Measurements from ENCODE around the gene ATP6V1B1.
"Not testable (repeated sequence)": the region's sequence is repeated elsewhere in the genome, so short reads cannot be mapped to it uniquely, and the experiment has no call there.

The ATP6V1B1 gene

DNA sequence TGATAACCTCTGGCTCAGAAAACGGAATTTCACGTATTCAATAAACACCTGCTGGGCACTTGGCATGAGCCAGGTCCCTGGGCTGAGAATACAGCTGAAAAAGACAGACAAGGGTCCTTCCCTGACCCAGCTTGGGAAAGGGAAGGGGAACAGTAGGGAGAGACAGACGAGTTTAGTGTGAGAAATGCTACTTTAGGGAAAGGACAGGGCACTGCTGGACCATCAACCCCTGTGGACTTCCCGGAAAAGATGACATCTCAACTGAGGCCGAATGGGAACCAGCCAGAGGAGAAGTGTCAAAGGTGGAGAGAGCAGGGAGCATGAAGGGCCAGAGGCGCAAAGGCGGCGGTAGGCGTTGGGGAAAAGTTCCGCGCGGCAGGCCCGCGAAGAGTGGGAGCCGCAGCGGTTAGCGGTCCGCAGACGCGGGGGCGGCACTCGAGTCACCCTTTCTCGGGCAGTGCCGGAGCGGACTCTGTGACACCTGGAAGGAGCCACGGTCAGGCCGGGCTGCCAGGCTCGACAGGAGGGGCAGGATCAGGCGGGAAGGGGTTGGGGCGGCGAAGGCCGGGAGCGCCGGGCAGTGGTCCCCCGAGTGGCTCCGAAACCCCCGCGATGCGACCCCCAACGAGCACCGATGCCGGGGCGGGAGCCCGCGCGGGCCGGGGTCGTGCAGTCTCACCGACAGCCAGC, 58.5 kb downstream of the ATP6V1B1 start:
- peak in 1 of 2 experiments; percentile 35 for DNase-seq

DNA sequence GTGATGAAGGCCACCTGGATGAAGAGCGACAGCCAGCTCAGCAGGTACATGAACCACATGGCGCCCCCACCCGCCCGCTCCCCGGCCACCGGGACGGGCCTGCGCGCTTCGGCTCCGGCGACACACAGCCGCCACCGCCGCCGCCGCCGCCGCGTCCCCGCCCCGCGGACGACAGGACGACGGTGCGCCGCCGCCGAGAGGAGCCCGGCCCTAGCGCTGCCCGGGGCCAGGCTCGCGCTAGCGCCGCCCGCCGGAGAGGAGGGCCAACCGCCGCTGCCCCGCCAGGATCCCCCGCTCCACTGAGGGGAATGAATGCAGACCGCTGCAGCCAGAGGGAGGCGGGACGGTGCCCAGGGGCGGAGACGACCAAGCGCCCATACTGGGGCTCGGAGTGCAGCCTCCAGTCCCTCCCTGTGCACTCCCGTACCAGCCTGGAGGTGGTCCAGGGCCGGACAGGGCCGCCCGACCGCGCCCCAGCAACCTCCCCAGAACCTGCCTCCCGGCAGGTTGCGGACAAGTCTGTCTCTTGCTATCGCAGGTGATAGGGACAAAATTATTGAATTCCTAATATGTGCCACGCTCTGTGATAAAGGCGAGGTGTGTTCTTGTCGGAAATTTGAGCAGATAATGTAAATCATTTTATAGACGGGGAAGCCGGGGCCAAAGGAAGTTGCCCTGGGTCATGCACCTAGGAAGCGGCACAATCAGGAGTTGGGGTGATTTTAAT, 59.2 kb downstream of the ATP6V1B1 start, which contains the start of gene TEX261:
Gene TEX261 (minus strand): TSS at position 175 of the 727 bp plus-strand sequence. CDS start 116 bp downstream, at position 59.
- DNase-seq, result peak; percentile 83 to 86

DNA sequence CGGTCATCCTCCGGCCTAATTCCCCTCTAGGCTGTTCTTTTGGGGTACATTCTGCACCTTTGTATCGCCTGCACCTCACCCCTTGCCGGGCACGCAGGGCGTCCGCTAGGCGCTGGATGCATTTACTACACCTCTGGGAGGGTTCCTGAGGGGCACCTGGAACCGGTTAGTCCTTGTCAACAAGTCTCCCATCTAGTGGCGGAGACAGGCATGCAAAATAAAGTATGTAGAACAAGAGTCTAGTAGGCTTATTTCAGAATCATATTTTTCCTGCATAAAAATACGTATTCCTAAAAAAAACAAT, 59.7 kb downstream of the ATP6V1B1 start:
- peak; percentile 44 to 48 for DNase-seq

DNA sequence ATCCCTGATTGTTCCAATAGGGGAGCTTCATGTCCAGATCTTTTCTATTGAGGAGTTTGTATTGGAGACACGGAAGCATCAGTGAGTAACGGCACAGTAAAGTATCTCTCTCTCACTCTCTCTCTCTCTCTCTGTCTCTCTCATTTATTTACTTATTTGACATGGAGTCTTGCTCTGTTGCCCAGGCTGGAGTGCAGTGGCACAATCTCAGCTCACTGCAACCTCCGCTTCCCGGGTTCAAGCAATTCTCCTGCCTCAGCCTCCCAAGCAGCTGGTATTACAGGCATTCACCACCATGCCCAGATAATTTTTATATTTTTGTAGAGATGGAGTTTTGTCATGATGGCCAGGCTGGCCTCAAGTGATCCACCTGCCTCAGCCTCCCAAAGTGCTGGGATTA, 63.2 kb downstream of the ATP6V1B1 start:
- DNase-seq, result not testable (repeated sequence)

DNA sequence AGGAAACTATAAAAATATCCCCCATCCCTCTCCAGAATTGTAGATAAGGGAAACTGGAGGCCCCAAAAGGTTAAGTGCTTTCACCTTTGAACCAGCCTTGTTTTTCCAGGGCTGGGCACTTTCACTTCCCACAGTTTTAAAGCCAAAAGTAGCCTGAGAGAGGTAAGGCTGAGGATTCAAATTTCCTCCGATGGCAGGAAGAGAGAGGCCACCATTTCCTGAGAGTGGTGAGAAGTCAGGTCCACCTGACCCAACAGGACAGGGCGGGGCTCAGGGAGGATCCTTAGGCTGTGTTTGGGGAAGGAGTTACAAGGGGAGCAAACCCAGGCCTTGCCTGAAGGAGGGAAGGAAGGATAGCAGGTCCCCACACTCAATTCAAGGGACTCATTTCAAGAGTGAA, 63.7 kb downstream of the ATP6V1B1 start:
- DNase-seq, result no peak

DNA sequence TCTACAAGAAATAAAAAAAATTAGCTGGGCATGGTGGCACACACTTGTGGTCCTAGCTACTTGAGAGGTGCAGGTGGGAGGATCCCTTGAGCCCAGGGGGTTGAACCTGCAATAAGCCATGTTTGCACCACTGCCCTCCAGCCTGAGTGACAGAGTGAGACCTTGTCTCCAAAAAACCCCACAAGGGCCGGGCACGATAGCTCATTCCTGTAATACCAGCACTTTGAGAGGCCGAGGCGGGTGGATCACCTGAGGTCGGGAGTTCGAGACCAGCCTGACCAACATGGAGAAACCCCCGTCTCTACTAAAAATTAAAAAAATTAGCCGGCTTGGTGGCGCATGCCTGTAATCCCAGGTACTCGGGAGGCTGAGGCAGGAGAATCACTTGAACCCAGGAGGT, 64.2 kb downstream of the ATP6V1B1 start:
- DNase-seq, result not testable (repeated sequence)

DNA sequence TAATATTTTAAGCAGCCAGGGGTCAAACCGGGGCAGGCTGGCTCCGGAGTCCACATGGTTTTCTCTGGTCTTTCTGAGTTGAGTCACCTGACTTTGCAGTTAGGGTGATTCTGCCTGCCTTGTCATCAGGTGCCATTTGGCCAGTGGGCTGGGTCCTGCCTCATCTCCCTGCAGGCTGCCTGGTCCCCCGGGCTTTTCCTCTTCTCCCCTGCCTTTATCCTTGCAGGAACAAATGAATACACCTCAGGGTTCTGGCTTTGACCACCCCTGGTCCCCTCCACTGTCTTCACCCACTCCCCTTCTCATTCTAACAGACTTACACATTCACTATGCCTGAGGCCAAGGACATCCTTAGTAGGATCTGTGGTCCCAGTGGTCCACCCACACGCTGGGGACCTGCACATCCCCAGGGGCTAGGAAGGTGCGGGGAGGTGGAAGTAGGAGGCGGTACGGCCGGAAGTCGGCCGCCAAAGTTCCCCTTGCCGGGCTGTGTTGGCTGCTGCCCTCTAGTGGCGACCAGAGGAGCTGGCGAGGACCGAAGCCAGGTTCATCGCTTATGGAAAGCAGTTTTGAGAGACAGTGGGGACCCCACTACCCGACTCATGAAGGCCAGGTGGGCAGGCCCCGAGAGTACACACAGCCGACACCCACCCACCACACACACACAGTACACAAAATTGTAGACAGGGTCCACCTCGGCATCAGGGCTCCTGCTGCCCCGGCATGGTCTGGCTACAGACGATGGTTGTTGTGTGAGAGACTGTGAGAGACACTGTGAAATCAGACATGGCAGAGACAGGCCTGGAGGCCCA, 65.3 kb downstream of the ATP6V1B1 start:
- peak; percentile 72 to 73 for DNase-seq

DNA sequence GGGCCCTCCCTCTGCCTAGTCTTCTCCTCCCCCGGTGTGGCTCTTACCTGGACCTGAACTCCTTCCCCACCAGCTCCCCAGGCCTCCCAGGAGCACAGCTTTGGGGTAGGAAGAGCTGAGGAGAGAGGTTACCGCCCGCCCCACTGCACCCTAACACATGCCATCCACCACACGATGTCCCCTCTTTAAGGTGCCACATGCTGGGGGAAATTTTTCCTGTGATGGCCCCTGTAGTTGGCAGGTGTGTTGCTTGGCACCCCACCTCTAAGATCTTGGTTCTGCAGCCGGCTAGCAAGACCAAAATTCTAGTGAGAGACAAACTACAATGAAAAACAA, 65.9 kb downstream of the ATP6V1B1 start:
- no peak for DNase-seq

DNA sequence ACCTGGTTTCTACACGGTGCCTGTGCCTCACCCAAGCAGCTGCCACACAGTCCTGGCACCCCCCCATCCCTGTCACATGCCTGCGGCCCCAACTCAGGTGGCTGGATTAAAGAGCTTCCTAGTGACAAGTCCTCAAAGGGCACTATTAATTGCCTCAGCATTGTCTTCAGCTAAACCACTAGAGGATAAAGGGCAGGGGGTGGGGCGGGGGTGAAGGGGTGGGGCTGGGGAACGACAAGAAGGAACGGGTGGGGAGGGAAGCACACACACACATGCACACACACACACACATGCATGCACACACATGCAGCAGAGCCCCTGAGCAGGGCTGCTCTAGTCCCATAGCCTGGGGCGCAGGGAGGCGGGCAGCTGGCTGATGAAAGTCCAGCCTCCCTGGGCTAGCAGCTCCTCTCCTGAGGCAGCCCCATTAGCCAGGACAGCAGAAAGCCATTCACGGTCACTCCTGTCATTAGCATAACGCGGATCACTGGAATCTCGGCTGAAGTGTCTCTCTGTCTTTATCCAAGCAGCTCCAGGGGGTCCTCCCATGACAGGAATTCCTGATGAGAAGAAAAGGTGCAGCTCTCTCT, 66.4 kb downstream of the ATP6V1B1 start:
- no peak for DNase-seq

DNA sequence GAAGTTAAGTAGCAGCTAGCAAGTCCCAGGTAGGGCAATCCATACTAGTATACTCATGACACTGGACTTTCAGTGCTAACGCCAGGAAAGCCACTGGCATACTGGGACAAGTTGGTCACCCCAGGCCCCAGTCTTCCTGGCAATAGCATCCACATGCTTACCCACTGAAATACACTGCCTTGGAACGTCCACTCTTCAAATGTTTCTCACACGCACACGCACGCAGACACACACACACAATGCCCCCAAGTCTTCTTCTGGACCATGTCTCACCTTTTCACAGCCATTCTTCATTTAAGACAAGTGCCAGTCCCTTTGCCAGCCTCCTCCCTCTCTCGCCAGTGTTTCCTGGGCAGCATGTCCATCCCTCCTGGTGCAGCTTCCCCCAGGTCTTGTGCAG, 67.7 kb downstream of the ATP6V1B1 start:
- DNase-seq, result no peak

DNA sequence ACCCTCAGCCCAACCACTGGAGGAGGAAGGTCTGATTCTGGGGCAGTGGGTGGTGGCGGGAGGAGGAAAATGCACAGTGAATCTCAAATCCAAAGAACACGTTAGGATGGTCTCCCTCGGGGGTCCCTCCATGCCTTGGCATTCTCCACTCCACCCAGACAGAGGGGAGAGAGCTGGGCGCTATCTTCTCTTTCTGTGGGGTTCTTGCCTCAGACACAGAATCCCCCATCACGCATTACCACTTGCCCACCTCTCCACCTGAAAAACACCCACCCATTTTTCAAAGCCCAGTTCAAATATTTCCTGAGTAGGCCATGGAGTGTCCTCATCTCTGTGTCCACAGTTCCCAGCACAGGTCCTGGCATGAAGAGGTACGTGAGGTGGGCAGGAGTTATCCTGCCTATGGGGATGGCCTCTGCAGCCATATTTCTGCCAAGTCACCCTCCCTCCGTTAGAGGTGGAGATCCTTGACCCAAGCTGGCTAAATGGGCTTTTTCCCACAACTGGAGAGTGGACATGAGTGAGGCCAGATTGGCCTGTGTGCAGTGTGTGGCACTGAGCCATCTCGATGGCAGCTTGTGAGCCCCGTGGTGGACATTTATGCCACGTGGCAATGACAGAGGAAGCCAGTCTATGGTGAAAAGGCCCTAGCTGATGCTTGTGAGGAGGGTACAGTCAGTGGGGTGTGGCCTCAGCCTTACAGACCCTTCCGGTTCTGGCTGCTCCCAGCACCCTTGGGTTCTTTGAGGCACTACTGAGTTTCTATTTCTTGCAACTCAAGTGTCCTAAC, 68.5 kb downstream of the ATP6V1B1 start:
- no peak for DNase-seq

DNA sequence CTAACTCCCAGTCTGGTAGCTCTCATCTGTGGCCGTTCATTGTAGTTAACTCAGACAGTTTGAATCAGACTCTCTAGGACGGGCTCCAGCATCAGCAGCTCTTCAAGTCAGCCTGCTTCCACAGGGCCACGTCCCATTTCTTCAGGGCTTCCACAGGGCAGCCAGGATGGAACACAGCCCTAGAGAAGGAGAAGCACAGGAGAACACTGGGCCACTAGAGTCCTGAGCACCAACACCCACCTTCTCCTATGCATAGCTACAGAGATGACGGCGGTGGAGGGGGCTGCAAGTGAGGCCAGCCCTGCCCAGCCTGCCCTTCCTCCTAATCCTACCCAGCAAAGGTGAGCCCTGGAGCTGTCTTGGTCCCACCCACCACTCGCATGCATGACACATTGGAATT, 69.2 kb downstream of the ATP6V1B1 start:
- DNase-seq, result no peak

DNA sequence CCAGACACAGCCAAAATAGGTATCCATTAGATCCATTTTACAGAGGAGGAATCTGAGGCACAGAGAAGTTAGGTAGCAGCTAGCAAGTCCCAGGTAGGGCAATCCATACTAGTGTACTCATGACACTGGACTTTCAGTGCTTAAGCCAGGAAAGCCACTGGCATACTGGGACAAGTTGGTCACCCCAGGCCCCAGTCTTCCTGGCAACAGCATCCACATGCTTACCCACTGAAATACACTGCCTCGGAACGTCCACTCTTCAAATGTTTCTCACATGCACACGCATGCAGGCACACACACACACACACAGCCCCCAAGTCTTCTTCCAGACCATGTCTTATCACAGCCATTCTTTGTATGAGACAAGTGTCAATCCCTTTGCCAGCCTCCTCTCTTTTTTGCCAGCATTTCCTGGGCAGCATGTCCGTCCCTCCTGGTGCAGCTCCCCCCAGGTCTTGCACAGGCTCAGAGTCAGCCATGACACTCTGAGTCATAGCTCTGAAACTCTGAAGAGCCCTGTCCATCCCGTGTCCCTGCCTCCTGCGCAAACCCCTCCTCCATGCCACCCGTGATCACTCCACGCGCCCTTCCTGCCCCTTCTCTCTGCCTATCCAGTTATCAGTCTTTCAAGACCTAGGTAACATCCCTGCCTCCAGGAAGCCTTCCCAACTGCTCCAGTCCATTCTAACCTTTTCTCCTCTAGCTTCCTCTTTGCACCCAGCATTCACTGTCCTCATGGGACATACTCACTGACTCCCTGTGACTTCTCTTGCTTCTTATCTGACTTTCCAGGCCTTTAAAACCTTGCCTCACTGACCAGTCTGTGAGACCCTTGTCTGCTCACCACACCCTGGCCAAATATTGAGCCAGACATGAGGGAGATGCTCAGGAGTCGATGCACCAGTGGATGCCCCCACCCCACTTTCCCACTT, 69.8 kb downstream of the ATP6V1B1 start:
- no peak for DNase-seq

DNA sequence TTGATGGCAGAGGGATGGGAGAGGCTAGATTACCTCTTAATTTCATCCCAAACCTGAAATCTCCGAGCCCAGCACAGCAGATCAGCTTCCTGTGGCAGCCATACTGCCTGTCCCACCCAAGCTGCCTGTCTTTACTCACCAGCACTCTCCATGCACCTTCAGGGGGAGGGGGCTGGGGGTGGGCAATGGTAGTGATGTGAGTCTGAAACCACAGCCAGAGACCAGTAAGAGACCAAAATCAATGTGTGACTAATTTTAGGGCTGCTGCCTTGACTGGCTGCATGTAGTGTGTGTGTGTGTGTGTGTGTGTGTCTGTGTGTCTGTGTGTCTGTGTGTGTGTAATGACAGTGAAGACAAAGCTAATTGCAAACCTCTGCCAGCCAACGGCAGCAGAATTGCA, 70.6 kb downstream of the ATP6V1B1 start:
- DNase-seq, result no peak

DNA sequence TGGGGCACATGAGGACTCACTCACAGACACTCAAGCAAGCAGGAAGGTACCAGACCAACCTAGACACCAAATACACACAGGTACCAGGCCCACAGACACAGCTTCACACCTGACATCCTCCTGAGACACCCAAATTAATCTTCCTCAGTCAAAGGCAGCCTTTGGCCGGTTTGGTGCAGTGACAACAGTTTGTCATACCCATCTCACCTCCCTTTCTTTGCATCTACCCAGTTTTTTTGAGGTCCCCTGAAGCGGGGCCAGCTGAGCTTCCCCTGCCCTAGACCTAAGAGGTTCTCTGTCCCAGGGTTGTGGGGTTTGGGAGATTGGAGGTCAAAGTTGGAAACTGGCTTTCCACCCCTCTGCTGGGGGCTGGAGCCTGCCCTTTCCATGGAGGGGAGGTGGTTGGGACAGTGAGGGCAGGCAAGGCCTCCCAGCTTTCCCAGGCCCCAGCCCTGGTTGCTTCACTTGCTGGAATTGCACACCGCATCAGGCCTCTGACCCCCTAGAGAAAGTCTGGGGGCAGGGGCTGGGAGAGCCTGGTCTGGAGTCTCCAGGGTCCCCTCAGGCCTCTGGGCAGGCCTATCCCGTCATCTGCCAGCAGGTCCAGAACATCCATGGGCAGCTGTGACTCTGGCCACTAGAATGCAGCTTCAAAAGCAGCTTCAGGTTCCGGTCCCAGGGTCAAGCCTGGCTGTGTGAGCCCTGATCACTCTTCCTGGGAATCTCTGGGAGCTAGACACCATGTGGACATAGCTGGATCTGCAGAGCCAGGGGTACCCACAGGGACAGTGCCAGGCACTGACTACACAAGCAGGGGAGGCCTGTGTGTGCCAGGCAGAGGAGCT, 71.5 kb downstream of the ATP6V1B1 start:
- DNase-seq, result no peak

DNA sequence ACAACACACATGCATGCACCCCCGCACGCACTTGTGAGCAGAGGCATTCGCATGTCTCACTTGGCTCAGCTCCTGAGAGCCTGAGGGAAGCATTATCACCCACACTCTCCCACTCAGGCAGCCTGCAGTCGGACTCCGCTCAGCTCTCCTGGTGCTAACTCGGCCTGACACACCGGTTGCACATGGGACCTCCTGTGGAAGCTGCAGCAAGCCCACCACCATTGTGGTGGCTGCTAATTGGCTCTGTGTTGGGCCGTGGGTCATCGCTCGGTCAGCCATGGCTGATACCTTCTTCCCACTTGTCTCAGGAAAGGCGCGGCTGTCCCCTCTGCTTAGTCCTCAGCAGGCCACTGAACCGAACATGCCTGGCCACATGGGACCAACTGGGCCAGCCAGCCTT, 72.6 kb downstream of the ATP6V1B1 start:
- no peak for DNase-seq

DNA sequence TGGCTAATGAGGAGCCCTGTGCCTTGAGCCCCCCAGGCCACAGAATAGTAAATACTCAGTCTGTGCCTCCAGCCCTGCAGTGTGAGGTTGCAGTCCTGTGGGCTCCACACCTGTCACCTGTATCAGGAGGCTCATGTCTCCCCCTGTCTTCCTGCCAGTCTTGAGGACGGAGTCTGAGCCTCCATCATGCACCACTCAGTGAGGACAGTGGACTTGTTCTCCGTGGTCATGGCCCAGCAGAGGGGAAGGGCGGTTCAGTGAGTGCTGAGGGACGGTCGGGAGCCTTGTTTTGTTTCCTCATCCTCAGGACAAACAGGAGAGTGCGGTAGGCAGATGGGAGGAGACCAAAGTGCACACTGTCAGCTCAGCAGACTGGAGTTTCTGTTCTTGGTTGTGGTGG, 76.1 kb downstream of the ATP6V1B1 start:
- not testable (repeated sequence) for DNase-seq
